HG02678 (cell line): Measurements from ENCODE around the gene LRCH4.

Experiments used
- ATAC-seq: cut with Tn5 transposase; IDR thresholded peaks from one replicate; pipeline ENCODE4 v1.9.1; 2021; ENCODE audit warnings: mild to moderate bottlenecking, moderate library complexity; ENCODE audit not compliant: unreplicated experiment

Gene LRCH4

DNA sequence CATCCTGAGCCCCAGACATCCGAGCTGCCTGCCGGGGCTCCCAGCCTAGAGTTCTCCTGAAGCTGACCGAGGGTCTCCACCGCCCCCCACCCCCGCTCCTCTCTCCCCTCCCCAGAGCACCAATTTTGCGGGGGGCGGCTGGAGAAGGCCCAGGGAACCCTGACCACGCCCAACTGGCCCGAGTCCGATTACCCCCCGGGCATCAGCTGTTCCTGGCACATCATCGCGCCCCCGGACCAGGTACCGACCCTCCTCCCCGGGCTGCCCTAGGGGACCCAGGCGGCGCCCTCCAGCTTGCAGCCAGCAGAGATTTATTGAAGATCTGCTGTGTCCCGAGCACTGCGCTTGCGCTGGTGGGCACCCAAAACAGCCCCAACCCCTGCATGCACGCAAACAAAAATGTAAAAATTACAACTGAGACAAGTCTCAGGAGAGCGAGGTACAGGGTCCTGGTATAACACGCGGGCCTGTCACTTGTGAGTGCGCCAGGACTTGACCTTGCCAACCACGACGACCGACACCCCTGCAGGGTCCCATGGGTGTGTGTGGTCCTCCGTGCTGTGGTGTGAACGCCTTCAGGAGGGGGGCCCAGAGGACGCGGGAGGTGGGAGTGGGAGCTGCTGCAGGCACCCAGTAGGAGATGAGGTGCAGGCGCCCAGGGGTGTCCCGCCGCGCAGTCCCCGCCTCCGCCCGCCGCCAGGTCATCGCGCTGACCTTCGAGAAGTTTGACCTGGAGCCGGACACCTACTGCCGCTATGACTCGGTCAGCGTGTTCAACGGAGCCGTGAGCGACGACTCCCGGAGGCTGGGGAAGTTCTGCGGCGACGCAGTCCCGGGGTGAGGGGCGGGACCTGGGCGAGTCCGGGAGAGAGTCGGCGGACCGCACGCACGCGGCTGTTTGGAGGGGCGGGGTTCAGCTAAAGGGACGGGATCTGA is 19.3 kb upstream of the LRCH4 start:
- no peak for ATAC-seq

DNA sequence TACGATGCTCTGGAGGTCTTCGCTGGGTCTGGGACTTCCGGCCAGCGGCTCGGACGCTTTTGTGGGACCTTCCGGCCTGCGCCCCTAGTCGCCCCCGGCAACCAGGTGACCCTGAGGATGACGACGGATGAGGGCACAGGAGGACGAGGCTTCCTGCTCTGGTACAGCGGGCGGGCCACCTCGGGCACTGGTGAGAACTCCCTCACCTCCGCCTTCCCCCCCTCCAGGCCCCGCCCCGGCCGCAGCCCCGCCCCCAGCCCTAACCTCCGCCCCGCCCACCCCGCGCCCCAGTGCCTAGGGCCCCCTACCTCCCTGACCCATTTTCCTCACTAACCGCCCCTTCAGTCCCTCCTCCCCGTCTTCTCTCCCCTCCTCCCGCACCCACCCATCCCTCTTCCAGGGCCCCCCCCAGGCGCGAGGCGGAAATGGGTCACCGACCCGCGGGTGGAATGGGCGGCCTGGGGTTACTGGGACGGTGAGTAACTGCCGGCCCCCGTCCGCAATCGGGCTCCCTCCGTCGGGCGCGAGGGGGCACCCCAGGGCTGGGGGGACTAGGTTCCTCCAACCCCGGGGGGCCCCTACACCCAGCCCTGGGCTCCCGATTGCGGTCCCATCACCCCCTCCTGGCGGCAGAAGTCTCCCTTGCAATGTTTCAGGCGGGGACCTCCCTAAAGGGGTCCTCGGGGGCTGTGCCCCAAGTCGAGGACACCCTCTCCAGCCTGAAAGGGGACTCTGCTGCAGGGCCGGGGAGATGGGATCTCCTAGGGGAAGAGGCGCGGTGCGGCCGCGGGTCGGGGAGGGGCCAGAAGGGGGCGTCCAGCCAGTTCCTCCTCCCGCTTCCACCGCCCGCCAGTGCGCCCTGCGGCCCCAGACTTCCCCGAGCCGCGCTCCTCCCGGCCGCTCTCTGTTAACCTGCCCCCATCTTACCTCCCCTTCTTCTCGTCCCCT is 18.4 kb upstream of the LRCH4 start:
- peak; percentile 70 for ATAC-seq

DNA sequence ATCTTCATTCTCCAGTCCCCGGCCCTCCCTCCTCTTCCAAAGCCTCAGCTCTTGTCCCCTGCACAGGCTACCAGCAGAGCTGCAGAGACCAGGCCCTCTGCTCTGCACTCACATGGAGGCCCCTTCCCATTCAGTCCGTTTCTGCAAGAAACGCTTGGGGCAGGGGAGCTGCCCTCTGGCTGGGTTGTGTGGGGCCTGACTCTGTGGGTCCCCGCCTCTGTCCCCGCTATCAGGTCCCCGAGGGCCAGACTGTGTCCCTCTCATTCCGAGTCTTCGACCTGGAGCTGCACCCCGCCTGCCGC is 17.7 kb upstream of the LRCH4 start:
- ATAC-seq: peak; percentile 17

DNA sequence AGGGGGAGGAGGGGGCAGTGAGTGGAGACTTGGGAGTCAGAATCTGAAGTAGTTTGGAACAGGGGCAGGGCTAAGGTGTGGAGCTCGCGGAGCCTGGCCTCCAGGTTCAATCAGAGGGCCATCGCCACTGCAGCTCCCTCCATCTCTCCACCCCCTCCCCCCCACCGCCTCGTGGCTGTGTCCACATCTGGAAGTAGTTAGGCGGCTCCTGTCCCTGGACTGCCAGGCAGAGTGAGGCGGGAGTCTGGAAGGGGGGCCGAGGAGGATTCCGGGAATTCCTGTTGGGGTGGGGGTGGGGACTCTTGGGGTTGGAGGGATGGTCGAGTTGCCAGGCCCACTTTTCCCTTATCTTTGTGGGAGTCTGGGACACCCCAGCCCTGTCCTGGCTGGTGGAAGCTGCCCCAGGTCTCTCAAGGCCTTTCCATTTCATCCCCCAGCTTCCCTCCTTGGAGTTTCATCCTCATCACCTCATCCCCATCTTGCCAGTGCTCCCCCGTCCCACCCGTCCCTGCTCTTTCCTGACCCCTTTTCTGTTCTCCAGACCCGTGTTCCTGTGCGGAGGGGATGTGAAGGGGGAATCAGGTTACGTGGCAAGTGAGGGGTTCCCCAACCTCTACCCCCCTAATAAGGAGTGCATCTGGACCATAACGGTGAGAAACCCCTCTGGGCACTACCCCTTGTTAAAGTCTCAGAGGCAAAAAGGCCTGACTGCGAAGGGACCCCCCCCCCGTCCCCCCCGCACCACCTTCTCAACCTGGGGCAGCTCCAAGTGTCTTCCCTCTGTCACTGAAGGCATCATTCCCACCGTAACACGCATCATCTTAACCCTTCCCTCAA is 17.2 kb upstream of the LRCH4 start:
- no peak for ATAC-seq

DNA sequence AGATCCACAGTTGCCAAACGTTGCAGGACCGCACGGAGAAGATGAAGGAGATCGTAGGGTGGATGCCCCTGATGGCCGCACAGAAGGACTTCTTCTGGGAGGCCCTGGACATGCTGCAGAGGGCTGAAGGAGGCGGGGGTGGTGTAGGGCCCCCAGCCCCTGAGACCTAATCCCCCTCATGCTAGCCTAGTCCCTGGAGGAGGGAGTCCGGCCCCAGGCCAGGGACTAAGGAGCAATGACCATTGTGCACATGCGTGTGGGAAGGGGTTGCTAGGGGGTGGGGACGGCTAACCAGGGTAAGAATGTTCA is 14.8 kb upstream of the LRCH4 start:
- no peak for ATAC-seq

DNA sequence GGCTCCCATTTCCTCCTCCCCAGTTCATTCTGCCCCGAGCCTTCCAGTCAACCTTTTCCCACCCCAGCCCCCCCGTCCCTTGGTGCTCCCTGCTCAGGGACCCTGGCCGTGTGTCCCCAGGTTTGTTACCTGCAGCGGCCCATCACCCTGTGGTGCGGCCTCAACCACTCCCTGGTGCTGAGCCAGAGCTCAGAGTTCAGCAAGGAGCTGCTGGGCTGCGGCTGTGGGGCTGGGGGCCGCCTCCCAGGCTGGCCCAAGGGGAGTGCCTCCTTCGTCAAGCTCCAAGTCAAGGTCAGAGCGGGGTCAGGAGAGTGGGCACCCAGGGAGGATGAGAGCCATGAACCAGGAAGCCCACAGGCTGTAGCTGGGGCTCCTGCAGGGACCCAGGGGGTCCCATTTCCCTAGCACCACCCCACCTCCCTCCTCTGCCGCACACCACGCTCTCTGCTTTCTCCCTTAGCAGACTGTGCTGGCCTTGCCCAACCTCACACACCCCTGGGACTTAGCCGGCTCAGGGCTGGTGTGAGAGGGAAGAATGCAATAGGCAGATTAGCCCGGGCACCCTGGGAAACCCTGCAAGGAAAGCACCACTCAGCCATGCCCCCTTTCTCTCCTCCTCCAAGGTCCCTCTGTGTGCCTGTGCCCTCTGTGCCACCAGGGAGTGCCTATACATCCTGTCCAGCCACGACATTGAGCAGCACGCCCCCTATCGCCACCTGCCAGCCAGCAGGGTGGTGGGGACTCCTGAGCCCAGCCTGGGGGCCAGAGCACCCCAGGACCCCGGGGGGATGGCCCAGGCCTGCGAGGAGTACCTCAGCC is 14.2 kb upstream of the LRCH4 start:
- ATAC-seq: no peak

DNA sequence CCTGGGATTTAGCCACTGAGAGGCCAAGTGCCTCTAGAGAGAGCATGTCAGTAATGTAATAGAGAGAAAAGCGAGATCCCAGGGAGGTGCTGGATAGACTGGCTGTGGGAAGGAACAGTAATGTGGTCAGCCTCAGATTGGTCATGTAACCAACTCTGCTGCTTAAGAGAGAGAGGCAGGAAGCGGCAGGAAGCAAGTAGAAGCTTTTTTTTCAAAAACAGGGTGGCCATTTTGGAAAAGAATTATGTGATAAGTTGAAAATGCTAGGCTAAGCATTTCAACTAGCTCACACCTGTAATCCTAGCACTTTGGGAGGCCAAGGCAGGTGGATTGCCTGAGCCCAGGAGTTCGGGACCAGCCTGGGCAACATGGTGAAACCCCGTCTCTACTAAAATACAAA is 12.5 kb upstream of the LRCH4 start:
- no peak for ATAC-seq

DNA sequence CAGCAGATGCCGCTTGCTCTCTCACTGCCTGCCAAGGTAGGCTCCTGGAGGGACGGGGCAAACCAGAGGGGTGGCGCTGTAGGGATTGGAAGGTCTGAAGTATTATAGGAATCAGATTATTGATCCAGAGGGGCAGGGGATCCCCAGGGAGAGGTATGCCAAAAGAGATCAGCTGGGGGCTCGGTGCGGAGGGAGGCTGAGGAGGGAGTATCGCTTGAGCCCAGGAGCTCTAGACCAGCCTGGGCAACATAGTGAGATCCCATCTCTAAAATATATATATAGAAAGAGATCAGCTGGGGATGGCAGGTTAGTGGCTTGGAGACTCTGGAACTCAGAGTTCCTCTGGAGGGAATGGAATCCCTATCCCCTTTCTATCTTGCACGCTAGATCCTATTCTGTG is 9.3 kb upstream of the LRCH4 start:
- ATAC-seq: no peak

DNA sequence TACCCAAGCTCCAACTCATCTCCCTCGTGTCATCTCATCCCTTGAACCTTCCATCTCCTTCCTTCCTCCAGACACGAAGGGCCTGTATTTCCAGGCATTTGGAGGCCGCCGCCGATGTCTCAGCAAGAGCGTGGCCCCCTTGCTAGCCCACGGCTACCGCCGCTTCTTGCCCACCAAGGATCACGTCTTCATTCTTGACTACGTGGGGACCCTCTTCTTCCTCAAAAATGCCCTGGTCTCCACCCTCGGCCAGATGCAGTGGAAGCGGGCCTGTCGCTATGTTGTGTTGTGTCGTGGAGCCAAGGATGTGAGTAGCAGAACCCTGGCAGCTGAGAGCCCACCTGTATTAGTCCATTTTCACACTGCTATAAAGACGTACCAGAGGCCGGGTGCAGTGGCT is 5.7 kb upstream of the LRCH4 start:
- ATAC-seq: no peak

DNA sequence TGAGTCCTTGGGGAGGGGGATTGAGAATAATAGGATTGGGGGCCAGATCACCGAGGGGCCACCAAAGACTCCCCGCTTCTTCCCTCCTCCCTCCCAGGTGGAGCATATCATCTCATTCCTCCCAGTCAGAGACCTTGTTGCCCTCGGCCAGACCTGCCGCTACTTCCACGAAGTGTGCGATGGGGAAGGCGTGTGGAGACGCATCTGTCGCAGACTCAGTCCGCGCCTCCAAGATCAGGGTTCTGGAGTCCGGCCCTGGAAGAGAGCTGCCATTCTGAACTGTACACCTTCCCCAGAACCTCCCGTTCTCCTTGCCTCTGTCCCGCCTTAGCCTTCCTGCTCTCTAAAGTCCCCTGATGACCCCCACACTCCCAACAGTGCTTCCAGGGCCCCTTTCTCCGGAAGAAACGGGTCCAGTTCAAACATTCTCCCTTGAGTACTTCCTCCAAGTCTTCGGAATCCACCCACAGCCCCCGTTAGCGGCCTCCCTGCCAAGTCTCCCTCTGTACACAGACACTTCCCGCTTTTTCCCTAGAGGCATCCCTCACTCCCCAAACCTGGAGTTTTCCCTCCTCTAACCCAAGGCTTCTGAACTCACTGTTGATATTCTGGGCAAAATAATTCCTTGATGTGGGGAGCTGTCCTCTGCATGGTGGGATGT is 4.3 kb upstream of the LRCH4 start:
- no peak for ATAC-seq

DNA sequence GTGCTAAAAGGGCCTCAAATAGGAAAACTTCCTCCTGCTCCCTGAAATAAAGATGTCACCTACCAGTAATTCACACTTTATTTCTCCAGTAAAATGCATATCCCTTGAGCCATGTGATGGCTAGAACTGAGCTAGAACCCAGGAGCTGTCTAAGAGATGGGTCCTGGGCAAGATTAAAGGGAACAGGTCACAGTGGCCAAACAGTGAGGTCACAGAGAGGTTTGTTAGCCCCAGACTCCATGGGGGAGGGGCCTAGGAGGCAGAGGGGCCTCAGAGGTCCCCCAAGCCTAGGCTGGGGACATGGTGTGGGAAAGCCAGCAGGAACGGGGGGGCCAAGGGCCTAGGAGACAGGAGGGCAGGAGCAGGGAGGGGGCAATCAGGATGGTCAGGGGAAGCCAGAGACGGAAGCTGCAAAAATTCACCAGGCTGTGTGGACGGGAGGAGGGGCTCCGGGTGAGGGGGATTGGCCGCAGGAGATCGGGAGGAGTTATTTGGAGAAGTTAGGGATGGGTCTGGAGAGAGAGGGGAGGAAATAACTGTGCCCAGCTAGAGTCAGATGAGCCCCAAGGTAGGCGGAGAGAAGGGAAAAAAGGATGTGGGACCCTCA is 3.5 kb upstream of the LRCH4 start:
- no peak for ATAC-seq

DNA sequence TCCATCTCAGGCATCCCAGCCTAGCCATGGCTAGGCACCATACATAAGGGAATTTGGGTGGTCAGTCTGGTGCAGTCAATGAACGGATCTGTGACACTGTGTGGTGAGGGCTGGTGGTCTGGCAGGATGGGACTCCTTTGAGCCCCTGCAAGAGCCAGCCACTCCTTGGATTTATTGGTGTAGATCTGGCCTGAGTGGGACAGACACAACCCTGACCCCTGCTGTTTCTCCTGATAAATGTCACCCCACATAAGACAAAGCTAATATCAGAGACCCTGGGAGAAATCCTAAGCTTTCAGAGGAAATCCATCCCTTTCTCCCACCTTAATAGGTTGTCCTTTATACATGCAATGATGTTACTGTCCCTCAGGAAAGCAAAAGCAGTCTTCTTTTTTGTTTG is 2.5 kb upstream of the LRCH4 start:
- ATAC-seq: no peak

DNA sequence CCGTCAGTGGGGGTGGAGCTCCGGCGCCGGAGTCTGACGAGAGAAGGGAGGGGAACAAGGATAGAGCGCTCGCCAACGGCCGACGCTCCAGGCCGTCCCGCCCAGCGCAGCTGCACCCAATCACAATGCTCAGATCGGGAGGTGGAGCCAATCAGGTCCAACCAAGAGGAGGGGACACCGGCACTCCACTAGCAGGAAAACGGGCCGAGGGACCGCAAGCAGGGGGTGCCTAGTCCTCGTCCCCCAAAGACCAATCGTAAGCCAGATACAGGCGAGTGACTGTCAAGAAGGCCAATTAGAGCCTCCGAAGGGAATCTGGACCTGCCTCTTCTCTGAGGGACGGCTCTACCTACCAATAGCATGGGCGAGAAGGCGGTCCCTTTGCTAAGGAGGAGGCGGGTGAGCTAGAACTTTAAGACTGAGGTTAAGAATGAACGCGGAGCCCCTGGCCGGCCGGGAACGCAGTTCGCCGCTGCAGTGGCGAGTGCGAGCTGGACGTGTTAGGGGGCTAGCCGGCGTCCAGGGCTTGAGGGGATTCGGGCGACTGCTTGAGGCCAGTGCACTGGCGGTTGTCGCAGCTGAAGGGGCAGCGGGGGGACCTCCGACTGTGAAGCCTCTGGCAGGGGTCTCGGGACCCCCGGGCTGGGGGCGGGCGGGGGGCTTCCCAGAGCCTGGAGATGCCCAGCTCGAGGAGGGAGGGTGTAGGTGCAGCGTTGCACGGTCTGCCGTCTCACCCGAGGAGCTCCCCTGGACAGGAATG is 517 bp upstream of the LRCH4 start, which contains the start of gene FBXO24:
Gene FBXO24 (plus strand): TSS at position 63 of the 760 bp plus-strand sequence. CDS start 298 bp downstream, at position 361.
- peak; percentile 86 for ATAC-seq

DNA sequence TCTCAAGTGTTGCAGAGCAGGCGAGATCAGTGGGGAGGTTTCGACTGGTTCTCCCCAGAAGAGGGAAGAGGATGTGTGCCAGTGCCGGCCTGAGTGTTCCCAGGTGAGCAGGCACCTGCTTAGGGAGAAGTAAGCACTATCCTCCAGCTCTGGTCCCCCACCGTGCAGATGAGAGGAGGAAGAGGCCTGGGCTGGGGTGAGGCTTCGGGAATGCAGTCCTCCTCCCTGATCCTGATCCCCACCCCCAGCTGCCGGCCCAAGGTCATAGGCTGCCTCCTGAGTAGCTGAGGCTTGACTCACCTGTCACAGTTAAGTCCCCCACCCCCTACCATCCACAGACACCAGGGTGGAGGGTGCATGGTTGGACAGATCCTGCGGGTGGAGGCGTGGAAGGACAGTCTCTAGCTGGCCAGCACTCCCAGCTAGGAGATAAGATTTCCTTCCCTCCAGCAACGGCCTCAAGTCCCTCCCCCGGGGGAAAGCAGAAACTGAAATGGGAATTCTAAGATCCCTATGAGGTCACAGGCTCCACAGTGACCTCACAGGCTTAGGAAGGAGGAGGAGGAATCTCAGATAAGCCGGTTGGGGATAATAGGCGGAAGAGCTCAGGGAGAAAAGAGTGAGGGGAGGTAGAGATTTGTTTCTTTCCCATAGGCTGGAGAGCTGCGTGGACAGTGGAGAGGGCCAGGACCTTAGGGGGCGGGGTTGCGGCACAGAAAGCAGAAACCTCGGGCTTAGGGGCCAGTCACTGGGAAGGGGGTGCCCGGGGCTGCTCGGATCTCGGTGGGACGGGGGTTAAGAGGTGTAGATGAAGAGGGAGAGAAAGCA is 1.0 kb downstream of the LRCH4 start:
- ATAC-seq: no peak

DNA sequence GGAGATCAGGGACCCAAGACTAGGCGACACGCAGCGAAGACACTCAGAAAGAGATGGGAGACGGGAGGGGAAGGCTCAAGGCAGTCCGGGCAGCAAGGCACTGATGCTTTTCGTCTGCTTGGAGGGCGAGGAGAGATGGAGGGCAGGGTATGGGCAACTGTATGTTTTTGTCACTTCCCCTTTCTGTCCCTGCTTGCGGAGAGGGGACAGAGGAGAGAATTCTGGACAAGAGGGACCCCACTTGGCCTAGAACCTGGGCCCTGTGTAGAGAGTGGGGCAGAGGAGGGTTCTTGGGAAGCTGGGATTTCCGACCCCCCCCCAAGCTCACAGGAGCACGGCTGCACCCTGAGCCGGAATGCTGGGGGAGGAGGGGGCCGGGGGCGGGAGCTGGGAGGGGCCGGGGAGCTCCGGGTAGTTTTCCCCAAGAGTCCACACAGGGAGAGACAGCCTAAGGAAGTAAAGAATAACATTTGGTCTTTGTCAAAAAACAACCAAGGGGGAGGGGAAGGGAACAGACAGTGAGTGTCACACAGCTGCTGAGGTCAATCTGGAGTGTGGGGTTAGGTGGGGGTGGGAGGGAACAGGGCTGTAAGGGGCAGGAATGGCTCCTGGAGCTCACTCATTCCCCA is 1.8 kb downstream of the LRCH4 start:
- ATAC-seq: no peak

DNA sequence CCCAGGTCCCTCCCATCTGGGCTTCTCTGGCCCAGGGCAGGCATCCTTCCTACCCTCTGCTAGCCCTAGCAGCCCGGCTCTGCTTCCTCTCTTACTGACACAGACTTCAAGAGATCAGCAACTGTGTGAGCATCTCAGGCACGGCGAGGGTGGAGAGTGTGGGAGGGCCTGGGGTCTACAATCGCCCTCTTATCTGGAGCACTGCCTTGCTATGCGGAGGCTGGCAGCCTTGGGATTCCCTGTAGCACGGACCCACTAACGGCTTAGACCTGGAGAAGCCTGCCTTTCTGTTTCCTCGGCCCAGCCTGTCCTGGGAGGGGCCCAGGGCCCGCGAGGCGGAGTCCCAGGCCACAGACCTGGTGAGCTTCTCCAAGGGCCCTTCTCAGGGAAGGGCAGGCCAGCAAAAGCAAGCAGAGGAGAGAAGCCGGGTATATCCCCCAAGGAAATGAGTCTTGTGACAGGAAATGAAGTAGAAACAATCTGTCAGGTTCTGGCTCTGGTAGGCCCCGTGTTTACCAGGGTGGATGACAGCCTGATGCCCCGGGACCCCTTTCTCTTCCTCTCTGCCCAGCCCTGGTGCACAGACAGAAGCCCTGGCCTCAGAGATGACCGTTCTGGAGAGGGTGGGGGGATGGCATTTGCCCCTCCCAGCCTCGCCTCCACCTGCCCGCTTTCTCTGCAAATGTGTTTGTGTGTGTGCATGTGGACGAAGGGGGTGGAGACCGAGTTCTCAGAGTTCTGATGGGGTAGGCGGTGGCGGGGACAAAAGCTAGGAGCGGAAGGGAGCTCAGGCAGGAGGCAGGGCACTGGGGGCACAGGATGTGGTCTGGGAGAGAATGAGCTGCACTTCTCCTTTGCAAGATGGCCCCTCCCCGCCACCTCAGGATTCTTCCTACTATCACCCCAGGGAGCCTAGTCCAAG is 2.5 kb downstream of the LRCH4 start:
- no peak for ATAC-seq
